Measurements from ENCODE around the gene HIGD1B.

- TF ChIP-seq GTF2F1 (IDR thresholded peaks at IDR 0.05; ENCODE audit: low read depth, low read length) (no peak), ZBTB8A (IDR thresholded peaks at IDR 0.05; ENCODE audit: partially characterized antibody) (no peak), ETS2 (tag; IDR thresholded peaks at IDR 0.05; ENCODE audit: borderline replicate concordance, poor library complexity, severe bottlenecking) (no peak), ZNF512 (tag; IDR thresholded peaks at IDR 0.05) (no peak), POLR2A (conservative IDR thresholded peaks at IDR 0.05) (no peak)
- TF ChIP-seq, protein P1, sequence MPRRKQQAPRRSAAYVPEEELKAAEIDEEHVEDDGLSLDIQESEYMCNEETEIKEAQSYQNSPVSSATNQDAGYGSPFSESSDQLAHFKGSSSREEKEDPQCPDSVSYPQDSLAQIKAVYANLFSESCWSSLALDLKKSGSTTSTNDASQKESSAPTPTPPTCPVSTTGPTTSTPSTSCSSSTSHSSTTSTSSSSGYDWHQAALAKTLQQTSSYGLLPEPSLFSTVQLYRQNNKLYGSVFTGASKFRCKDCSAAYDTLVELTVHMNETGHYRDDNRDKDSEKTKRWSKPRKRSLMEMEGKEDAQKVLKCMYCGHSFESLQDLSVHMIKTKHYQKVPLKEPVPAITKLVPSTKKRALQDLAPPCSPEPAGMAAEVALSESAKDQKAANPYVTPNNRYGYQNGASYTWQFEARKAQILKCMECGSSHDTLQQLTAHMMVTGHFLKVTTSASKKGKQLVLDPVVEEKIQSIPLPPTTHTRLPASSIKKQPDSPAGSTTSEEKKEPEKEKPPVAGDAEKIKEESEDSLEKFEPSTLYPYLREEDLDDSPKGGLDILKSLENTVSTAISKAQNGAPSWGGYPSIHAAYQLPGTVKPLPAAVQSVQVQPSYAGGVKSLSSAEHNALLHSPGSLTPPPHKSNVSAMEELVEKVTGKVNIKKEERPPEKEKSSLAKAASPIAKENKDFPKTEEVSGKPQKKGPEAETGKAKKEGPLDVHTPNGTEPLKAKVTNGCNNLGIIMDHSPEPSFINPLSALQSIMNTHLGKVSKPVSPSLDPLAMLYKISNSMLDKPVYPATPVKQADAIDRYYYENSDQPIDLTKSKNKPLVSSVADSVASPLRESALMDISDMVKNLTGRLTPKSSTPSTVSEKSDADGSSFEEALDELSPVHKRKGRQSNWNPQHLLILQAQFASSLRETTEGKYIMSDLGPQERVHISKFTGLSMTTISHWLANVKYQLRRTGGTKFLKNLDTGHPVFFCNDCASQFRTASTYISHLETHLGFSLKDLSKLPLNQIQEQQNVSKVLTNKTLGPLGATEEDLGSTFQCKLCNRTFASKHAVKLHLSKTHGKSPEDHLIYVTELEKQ (CRISPR knock-in tag; IDR thresholded peaks at IDR 0.05): no peak
Observed at GRCh38 chr17:44812263-44812662, 35.4 kb upstream of the HIGD1B start.

Measured in K562 (cell line).